HCT116 (cell line): ENCODE measurements around the gene HSDL2. TPM values are rescaled to one million over a fixed set of nuclear protein-coding genes. Genes with fewer than 3 reads are reported as not detected.

Experiments
- ATAC-seq: fragments of 200-7000 bp; cut with Tn5 transposase; 2 replicates; pipeline ENCODE4 v1.9.1; 2020; ENCODE audit warnings: mild to moderate bottlenecking, moderate library complexity
- BruUV-seq: library from RNA; stranded (reverse); fragments of 400-500 nt; replicated peaks from 2 replicates; lab custom pipeline; 2021; lab: Mats Ljungman, UMichigan
- CTCF ChIA-PET: fragments of 300-600 bp; sonication (Branson Sonifier 250); formaldehyde crosslinking; loops from one replicate; lab custom pipeline; 2021; ENCODE audit warnings: antibody characterized with exemption; lab: Charles Lee
- POLR2A ChIA-PET: fragments of 300-600, 350-600 bp; sonication (Branson Sonifier 250); formaldehyde crosslinking; loops from one replicate; lab custom pipeline; 2021; ENCODE audit warnings: antibody characterized with exemption; lab: Charles Lee
- RAD21 ChIA-PET, 2 experiments: fragments of 300-600 bp; sonication (Branson Sonifier 250); formaldehyde crosslinking; loops; one replicate each; lab custom pipeline; 2023; ENCODE audit warnings: low total read pairs in 2 of 2; ENCODE audit not compliant: uncharacterized antibody in 2 of 2, unreplicated experiment in 2 of 2, low non-redundant PET in 1 of 2; lab: Charles Lee
- DNase-seq: peaks from one replicate; pipeline ENCODE4 v3.0.0-alpha.2; 2010; ENCODE audit warnings: low read depth, low spot score
- H2AFZ ChIP-seq: fragments of 200-600 bp; shearing (Covaris generic), sonication (generic); 2 replicates; pipeline ENCODE4 v1.6.1; 2017; ENCODE audit warnings: low read depth, mixed run types, mixed read lengths, antibody characterized with exemption, low read length; ENCODE audit not compliant: poor library complexity, severe bottlenecking
- H3K27ac ChIP-seq: 2 replicates; pipeline ENCODE4 v1.5.1; 2012; ENCODE audit warnings: low read depth, low read length
- H3K27me3 ChIP-seq: fragments of 200-600 bp; sonication (generic); 2 replicates; pipeline ENCODE4 v1.6.1; 2016; ENCODE audit warnings: mixed run types, low read length, mixed read lengths; ENCODE audit not compliant: insufficient read depth
- H3K36me3 ChIP-seq, 2 experiments: fragments of 200-500 bp in 1 of 2; fragments of 200-600 bp in 1 of 2; sonication (Bioruptor generic) in 1 of 2; sonication (generic) in 1 of 2; 2 replicates each; pipeline versions ENCODE4 v1.5.1 to v1.6.1; 2014 to 2016; ENCODE audit warnings: low read length in 2 of 2, inconsistent platforms in 1 of 2, mixed read lengths in 1 of 2, mixed run types in 1 of 2; ENCODE audit not compliant: insufficient read depth in 2 of 2, control insufficient read depth in 1 of 2
- H3K4me1 ChIP-seq, 2 experiments: fragments of 200-600 bp in 1 of 2; sonication (generic) in 1 of 2; 2 replicates each; pipeline versions ENCODE4 v1.5.1 to v1.6.1; 2012 to 2017; ENCODE audit warnings: low read length in 2 of 2, inconsistent platforms in 1 of 2, mild to moderate bottlenecking in 1 of 2, mixed read lengths in 1 of 2, mixed run types in 1 of 2, moderate library complexity in 1 of 2; ENCODE audit not compliant: insufficient read depth in 2 of 2, control insufficient read depth in 1 of 2
- H3K4me2 ChIP-seq: fragments of 200-600 bp; sonication (generic); 2 replicates; pipeline ENCODE4 v1.6.1; 2017; ENCODE audit warnings: mixed run types, low read length, mixed read lengths
- H3K4me3 ChIP-seq, 2 experiments: fragments of 200-600 bp in 1 of 2; sonication (generic) in 1 of 2; replicated peaks in 1 of 2; 2 replicates each; pipeline ENCODE4 v1.5.1; 2011 to 2016; ENCODE audit warnings: low read length in 2 of 2, control low read depth in 1 of 2, low read depth in 1 of 2, mild to moderate bottlenecking in 1 of 2, mixed read lengths in 1 of 2, mixed run types in 1 of 2
- H3K79me2 ChIP-seq: fragments of 200-600 bp; sonication (generic); 2 replicates; pipeline ENCODE4 v1.6.1; 2017; ENCODE audit warnings: mild to moderate bottlenecking, mixed run types, low read length, moderate library complexity, mixed read lengths; ENCODE audit not compliant: insufficient read depth
- H3K9ac ChIP-seq: fragments of 200-600 bp; sonication (generic); 2 replicates; pipeline ENCODE4 v1.6.1; 2016; ENCODE audit warnings: low read length, mixed read lengths
- H3K9me2 ChIP-seq: fragments of 200-600 bp; sonication (generic), shearing (Covaris generic); 2 replicates; pipeline ENCODE4 v1.6.1; 2017; ENCODE audit warnings: mixed run types, mild to moderate bottlenecking, moderate library complexity; ENCODE audit not compliant: insufficient read depth
- H3K9me3 ChIP-seq, 2 experiments: fragments of 200-500 bp in 1 of 2; fragments of 200-600 bp in 1 of 2; sonication (Bioruptor generic) in 1 of 2; sonication (generic) in 1 of 2; 2 replicates each; pipeline ENCODE4 v1.6.1; 2014 to 2017; ENCODE audit warnings: low read length in 2 of 2, mixed read lengths in 2 of 2, inconsistent platforms in 1 of 2, low read depth in 1 of 2, mild to moderate bottlenecking in 1 of 2, mixed run types in 1 of 2, moderate library complexity in 1 of 2; ENCODE audit not compliant: control insufficient read depth in 1 of 2, insufficient read depth in 1 of 2
- H4K20me1 ChIP-seq: fragments of 200-600 bp; sonication (generic), shearing (Covaris generic); 2 replicates; pipeline ENCODE4 v1.6.1; 2017; ENCODE audit warnings: mixed run types, mild to moderate bottlenecking, moderate library complexity; ENCODE audit not compliant: insufficient read depth
- CBX3 ChIP-seq: IDR thresholded peaks from 2 replicates; pipeline ENCODE4 v1.6.1; 2012; ENCODE audit warnings: low read depth
- CEBPB ChIP-seq: IDR thresholded peaks from 2 replicates; pipeline ENCODE4 v1.6.1; 2012; ENCODE audit warnings: low read depth
- CTCF ChIP-seq, 3 experiments: fragments of 200-600 bp in 1 of 3; sonication (generic) in 1 of 3; IDR thresholded peaks in 2 of 3; conservative IDR thresholded peaks in 1 of 3; 2 replicates each; pipeline ENCODE4 v1.5.1; 2012 to 2017; ENCODE audit warnings: low read depth in 2 of 3, low read length in 2 of 3, antibody characterized with exemption in 1 of 3, borderline replicate concordance in 1 of 3, control low read depth in 1 of 3, mild to moderate bottlenecking in 1 of 3, mixed read lengths in 1 of 3, mixed run types in 1 of 3, moderate library complexity in 1 of 3; ENCODE audit not compliant: insufficient read depth in 1 of 3
- EGR1 ChIP-seq: IDR thresholded peaks from 2 replicates; pipeline ENCODE4 v1.6.1; 2012; ENCODE audit warnings: low read depth
- ELF1 ChIP-seq: IDR thresholded peaks from 2 replicates; pipeline ENCODE4 v1.6.1; 2012; ENCODE audit warnings: low read depth, borderline replicate concordance
- EZH2 ChIP-seq: fragments of 200-600 bp; sonication (generic); IDR thresholded peaks from 2 replicates; pipeline ENCODE4 v1.6.1; 2017; ENCODE audit warnings: antibody characterized with exemption, mixed run types
- EZH2phosphoT487 ChIP-seq: fragments of 200-600 bp; IDR thresholded peaks from 2 replicates; pipeline ENCODE4 v1.6.1; 2018; ENCODE audit warnings: antibody characterized with exemption, borderline replicate concordance
- FOSL1 ChIP-seq: IDR thresholded peaks from 2 replicates; pipeline ENCODE4 v1.6.1; 2012; ENCODE audit warnings: low read depth
- POLR2A ChIP-seq: IDR thresholded peaks from 2 replicates; pipeline ENCODE4 v1.7.0; 2011; ENCODE audit warnings: borderline replicate concordance; ENCODE audit not compliant: insufficient read depth, insufficient read length; ENCODE audit errors: extremely low read depth
- SIN3A ChIP-seq: IDR thresholded peaks from 2 replicates; pipeline ENCODE4 v1.6.1; 2012; ENCODE audit warnings: low read depth
- SP1 ChIP-seq: IDR thresholded peaks from 2 replicates; pipeline ENCODE4 v1.6.1; 2012; ENCODE audit warnings: low read depth
- SRF ChIP-seq: IDR thresholded peaks from 2 replicates; pipeline ENCODE4 v1.6.1; 2012; ENCODE audit warnings: low read depth
- TCF7L2 ChIP-seq: IDR thresholded peaks from 2 replicates; pipeline ENCODE4 v1.7.0; 2011; ENCODE audit warnings: borderline replicate concordance, inconsistent platforms; ENCODE audit not compliant: insufficient read depth, insufficient read length; ENCODE audit errors: extremely low read depth
- YY1 ChIP-seq: IDR thresholded peaks from 2 replicates; pipeline ENCODE4 v1.6.1; 2011; ENCODE audit warnings: low read length, low read depth, moderate library complexity, mild to moderate bottlenecking; ENCODE audit not compliant: insufficient replicate concordance; ENCODE audit errors: extremely low read depth
- ZFX ChIP-seq: fragments of 450-650 bp; IDR thresholded peaks from 2 replicates; pipeline ENCODE4 v1.6.1; 2017
- intact Hi-C: fragments of 100-400 bp; cut with micrococcal nuclease; formaldehyde crosslinking; loops from 2 replicates; pipeline ENCODE4 v1.10.0; 2022
- total RNA-seq: library from RNA; stranded (reverse); gene quantifications from one replicate; pipeline ENCODE4 v1.2.1, GENCODE V29; 2021; ENCODE audit not compliant: unreplicated experiment
- TF ChIP-seq, protein P1 (sequence below): IDR thresholded peaks from 2 replicates; pipeline ENCODE4 v1.6.1; 2012
- TF ChIP-seq, protein P2 (sequence below): IDR thresholded peaks from 2 replicates; pipeline ENCODE4 v1.6.1; 2011; ENCODE audit warnings: mild to moderate bottlenecking, low read length, moderate library complexity; ENCODE audit not compliant: insufficient replicate concordance; ENCODE audit errors: extremely low read depth
- TF ChIP-seq, protein P3 (sequence below): IDR thresholded peaks from 2 replicates; pipeline ENCODE4 v1.6.1; 2012

Gene HSDL2
- total RNA-seq, 1 experiment from 2014 or later, result 33.9 TPM

GRCh38 chr9:112361601-112362000, 18.3 kb upstream of the HSDL2 start (continued):
- no peak for TF ChIP-seq YY1
- TF ChIP-seq POLR2A, result no peak

DNA sequence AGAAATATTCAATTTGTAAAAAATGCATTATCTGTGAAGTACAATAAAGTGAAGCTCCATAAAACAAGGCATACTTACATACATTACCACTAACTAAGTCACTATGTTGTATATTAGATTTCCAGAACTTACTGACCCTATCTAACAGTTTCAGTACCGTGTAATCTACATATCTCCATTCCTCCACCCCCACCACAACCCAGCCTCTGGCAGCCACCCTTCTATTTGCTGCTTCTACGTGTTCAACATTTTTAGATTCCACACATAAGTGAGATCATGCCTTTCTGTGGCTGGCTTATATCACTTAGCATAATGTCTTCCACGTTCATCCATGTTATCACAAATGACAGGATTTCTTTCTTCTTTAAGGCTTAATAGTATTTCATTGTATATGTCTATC, 15.1 kb upstream of the HSDL2 start:
- ChIA-PET POLR2A (no interaction called here), RAD21 (no interaction called here)
- Histone ChIP-seq H3K9me2 (no peaks in the 10 kb centered on the region), H3K27ac (no peak overlapping the region), H3K27me3 (no peaks in the 10 kb centered on the region), H3K4me1 (peaks cover 7 to 10% of the 10 kb centered on the region in 2 experiments; a peak in 3 of 4 replicates), H3K9me3 (no peaks in the 10 kb centered on the region), H3K36me3 (no peaks in the 10 kb centered on the region), H3K9ac (no peak overlapping the region), H4K20me1 (no peaks in the 10 kb centered on the region), H3K79me2 (no peaks in the 10 kb centered on the region)
- BruUV-seq, result no TSS peak
- no peak for DNase-seq
- intact Hi-C loops, result loop anchor here (5.0 to 10.0 kb wide), 2 partner anchors 267 to 600 kb away; no protein-coding TSS in a partner anchor
- TF ChIP-seq FOSL1 (no peak), CEBPB (no peak), SRF (no peak), POLR2A (no peak), SP1 (no peak), EZH2 (no peak), CTCF (IDR thresholded peaks at IDR 0.05 in 2 of 3, conservative IDR thresholded peaks at IDR 0.05 in 1 of 3; ENCODE audit: borderline replicate concordance in 1 of 3, insufficient read depth in 1 of 3, low read depth in 2 of 3, low read length in 2 of 3) (no peak), EGR1 (no peak), ZFX (no peak), EZH2phosphoT487 (no peak), CBX3 (no peak), TCF7L2 (no peak), YY1 (no peak), ELF1 (no peak), SIN3A (no peak)
- TF ChIP-seq, protein P1, sequence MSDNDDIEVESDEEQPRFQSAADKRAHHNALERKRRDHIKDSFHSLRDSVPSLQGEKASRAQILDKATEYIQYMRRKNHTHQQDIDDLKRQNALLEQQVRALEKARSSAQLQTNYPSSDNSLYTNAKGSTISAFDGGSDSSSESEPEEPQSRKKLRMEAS, result no peak
- TF ChIP-seq, protein P2, sequence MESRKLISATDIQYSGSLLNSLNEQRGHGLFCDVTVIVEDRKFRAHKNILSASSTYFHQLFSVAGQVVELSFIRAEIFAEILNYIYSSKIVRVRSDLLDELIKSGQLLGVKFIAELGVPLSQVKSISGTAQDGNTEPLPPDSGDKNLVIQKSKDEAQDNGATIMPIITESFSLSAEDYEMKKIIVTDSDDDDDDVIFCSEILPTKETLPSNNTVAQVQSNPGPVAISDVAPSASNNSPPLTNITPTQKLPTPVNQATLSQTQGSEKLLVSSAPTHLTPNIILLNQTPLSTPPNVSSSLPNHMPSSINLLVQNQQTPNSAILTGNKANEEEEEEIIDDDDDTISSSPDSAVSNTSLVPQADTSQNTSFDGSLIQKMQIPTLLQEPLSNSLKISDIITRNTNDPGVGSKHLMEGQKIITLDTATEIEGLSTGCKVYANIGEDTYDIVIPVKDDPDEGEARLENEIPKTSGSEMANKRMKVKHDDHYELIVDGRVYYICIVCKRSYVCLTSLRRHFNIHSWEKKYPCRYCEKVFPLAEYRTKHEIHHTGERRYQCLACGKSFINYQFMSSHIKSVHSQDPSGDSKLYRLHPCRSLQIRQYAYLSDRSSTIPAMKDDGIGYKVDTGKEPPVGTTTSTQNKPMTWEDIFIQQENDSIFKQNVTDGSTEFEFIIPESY, result no peak
- TF ChIP-seq, protein P3, sequence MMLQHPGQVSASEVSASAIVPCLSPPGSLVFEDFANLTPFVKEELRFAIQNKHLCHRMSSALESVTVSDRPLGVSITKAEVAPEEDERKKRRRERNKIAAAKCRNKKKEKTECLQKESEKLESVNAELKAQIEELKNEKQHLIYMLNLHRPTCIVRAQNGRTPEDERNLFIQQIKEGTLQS, result no peak
- TF ChIP-seq, all 23 proteins: peak for 0
- Histone ChIP-seq H2AFZ (no peak overlapping the region), H3K4me3 (no peak overlapping the region), H3K4me2 (no peak overlapping the region)
- no peak for ATAC-seq
- CTCF ChIA-PET, result interaction anchor here (1.3 kb wide), 1 partner anchor 252 kb away, joined by 4 read pairs; no protein-coding TSS in a partner anchor
